H9 (cell line): ENCODE data around the gene BDP1. TPM values are rescaled to one million over a fixed set of nuclear protein-coding genes. Genes with fewer than 3 reads are reported as not detected.

ENCODE experiments used
- DNase-seq: peaks from one replicate; pipeline ENCODE4 v3.0.0-alpha.2; 2017
- H2AFZ ChIP-seq: one replicate; pipeline ENCODE4 v1.6.1; 2013; ENCODE audit warnings: mild to moderate bottlenecking, low read length, control low read depth, moderate library complexity
- H2AK5ac ChIP-seq: 2 replicates; pipeline ENCODE4 v1.6.1; 2013; ENCODE audit warnings: low read length, control low read depth, mixed read lengths; ENCODE audit not compliant: insufficient read length
- H2BK120ac ChIP-seq: one replicate; pipeline ENCODE4 v1.6.1; 2013; ENCODE audit warnings: low read depth, mild to moderate bottlenecking, low read length, control low read depth, inconsistent platforms; ENCODE audit not compliant: poor library complexity, severe bottlenecking
- H2BK12ac ChIP-seq: 2 replicates; pipeline ENCODE4 v1.6.1; 2013; ENCODE audit warnings: low read length, control low read depth, mixed read lengths, low read depth; ENCODE audit not compliant: insufficient read length
- H2BK15ac ChIP-seq: 2 replicates; pipeline ENCODE4 v1.6.1; 2013; ENCODE audit warnings: low read depth, low read length, control low read depth
- H2BK20ac ChIP-seq: one replicate; pipeline ENCODE4 v1.6.1; 2013; ENCODE audit warnings: low read depth, mild to moderate bottlenecking, low read length, control low read depth, inconsistent platforms; ENCODE audit not compliant: poor library complexity, severe bottlenecking
- H2BK5ac ChIP-seq: 2 replicates; pipeline ENCODE4 v1.6.1; 2013; ENCODE audit warnings: low read length, control low read depth, mixed read lengths; ENCODE audit not compliant: insufficient read length
- H3K14ac ChIP-seq: 2 replicates; pipeline ENCODE4 v1.6.1; 2013; ENCODE audit warnings: low read length, control low read depth; ENCODE audit not compliant: insufficient read depth
- H3K18ac ChIP-seq: 2 replicates; pipeline ENCODE4 v1.6.1; 2013; ENCODE audit warnings: low read depth, mild to moderate bottlenecking, mixed read lengths, low read length, control low read depth; ENCODE audit not compliant: insufficient read length
- H3K23ac ChIP-seq: 2 replicates; pipeline ENCODE4 v1.6.1; 2013; ENCODE audit warnings: low read length, control low read depth, mixed read lengths, low read depth; ENCODE audit not compliant: insufficient read length
- H3K23me2 ChIP-seq: 2 replicates; pipeline ENCODE4 v1.6.1; 2013; ENCODE audit warnings: low read depth, mild to moderate bottlenecking, mixed read lengths, low read length, control low read depth; ENCODE audit not compliant: insufficient read length, poor library complexity, severe bottlenecking
- H3K27ac ChIP-seq: 2 replicates; pipeline ENCODE4 v1.5.1; 2013; ENCODE audit warnings: low read length, control low read depth, mixed read lengths, low read depth; ENCODE audit not compliant: insufficient read length
- H3K27me3 ChIP-seq: 2 replicates; pipeline ENCODE4 v1.6.1; 2013; ENCODE audit warnings: low read length, control low read depth, inconsistent platforms; ENCODE audit not compliant: insufficient read depth
- H3K4ac ChIP-seq: 2 replicates; pipeline ENCODE4 v1.6.1; 2013; ENCODE audit warnings: low read depth, mild to moderate bottlenecking, control low read depth, inconsistent platforms, low read length, moderate library complexity
- H3K4me1 ChIP-seq: 2 replicates; pipeline ENCODE4 v1.6.1; 2013; ENCODE audit warnings: low read length, control low read depth, inconsistent platforms; ENCODE audit not compliant: insufficient read depth
- H3K4me2 ChIP-seq: 2 replicates; pipeline ENCODE4 v1.6.1; 2013; ENCODE audit warnings: low read length, control low read depth, mixed read lengths; ENCODE audit not compliant: insufficient read length, insufficient read depth
- H3K56ac ChIP-seq: 2 replicates; pipeline ENCODE4 v1.6.1; 2013; ENCODE audit warnings: low read depth, mild to moderate bottlenecking, mixed read lengths, low read length, control low read depth; ENCODE audit not compliant: insufficient read length
- H3K79me1 ChIP-seq: 2 replicates; pipeline ENCODE4 v1.6.1; 2013; ENCODE audit warnings: low read depth, mild to moderate bottlenecking, moderate library complexity, low read length, control low read depth, inconsistent platforms; ENCODE audit not compliant: insufficient read depth, poor library complexity, severe bottlenecking
- H3K79me2 ChIP-seq: 2 replicates; pipeline ENCODE4 v1.6.1; 2013; ENCODE audit warnings: low read length, control low read depth, inconsistent platforms; ENCODE audit not compliant: insufficient read depth
- H3K9ac ChIP-seq: 2 replicates; pipeline ENCODE4 v1.6.1; 2013; ENCODE audit warnings: low read length, control low read depth, mixed read lengths; ENCODE audit not compliant: insufficient read length; ENCODE audit errors: extremely low read depth
- H3K9me3 ChIP-seq: one replicate; pipeline ENCODE4 v1.6.1; 2013; ENCODE audit warnings: low read depth, low read length, inconsistent platforms; ENCODE audit not compliant: control insufficient read depth
- H3T11ph ChIP-seq: one replicate; pipeline ENCODE4 v1.6.1; 2013; ENCODE audit warnings: mild to moderate bottlenecking, low read length, control low read depth, inconsistent platforms
- H4K20me1 ChIP-seq: one replicate; pipeline ENCODE4 v1.6.1; 2013; ENCODE audit not compliant: control insufficient read depth, insufficient read length, insufficient read depth
- H4K5ac ChIP-seq: 2 replicates; pipeline ENCODE4 v1.6.1; 2013; ENCODE audit warnings: low read depth, mild to moderate bottlenecking, mixed read lengths, low read length, control low read depth; ENCODE audit not compliant: insufficient read length
- H4K8ac ChIP-seq: replicated peaks from 2 replicates; pipeline ENCODE4 v1.6.1; 2013; ENCODE audit warnings: low read length, control low read depth, mixed read lengths, low read depth; ENCODE audit not compliant: insufficient read length
- H4K91ac ChIP-seq: 2 replicates; pipeline ENCODE4 v1.6.1; 2013; ENCODE audit warnings: low read depth, mild to moderate bottlenecking, moderate library complexity, mixed read lengths, low read length, control low read depth; ENCODE audit not compliant: insufficient read length
- H3K27ac Mint-ChIP-seq, 3 experiments: 2 replicates in 2 of 3; 3 replicates in 1 of 3; pipeline ENCODE4 v1.8.0; 2020 to 2021; ENCODE audit warnings: mixed read lengths in 3 of 3, mild to moderate bottlenecking in 1 of 3, moderate library complexity in 1 of 3
- H3K27me3 Mint-ChIP-seq: 2 replicates; pipeline ENCODE4 v1.8.0; 2021; ENCODE audit warnings: low read depth, mild to moderate bottlenecking, moderate library complexity, mixed read lengths
- H3K36me3 Mint-ChIP-seq, 3 experiments: 2 replicates in 2 of 3; 3 replicates in 1 of 3; pipeline ENCODE4 v1.8.0; 2020 to 2021; ENCODE audit warnings: low read depth in 3 of 3, mixed read lengths in 3 of 3; ENCODE audit not compliant: insufficient read depth in 1 of 3
- H3K4me1 Mint-ChIP-seq, 2 experiments: 2 replicates each; pipeline ENCODE4 v1.8.0; 2020; ENCODE audit warnings: mixed read lengths in 2 of 2
- H3K4me3 Mint-ChIP-seq, 2 experiments: 2 replicates in 1 of 2; 3 replicates in 1 of 2; pipeline ENCODE4 v1.8.0; 2020 to 2021; ENCODE audit warnings: mild to moderate bottlenecking in 2 of 2, mixed read lengths in 2 of 2, moderate library complexity in 1 of 2
- H3K9me3 Mint-ChIP-seq, 2 experiments: 2 replicates in 1 of 2; 3 replicates in 1 of 2; pipeline ENCODE4 v1.8.0; 2020; ENCODE audit warnings: mild to moderate bottlenecking in 2 of 2, mixed read lengths in 2 of 2, moderate library complexity in 1 of 2
- WGBS: extraction: QIAGEN DNeasy Blood & Tissue Kit; methylation state at CpG from one replicate; pipeline ENCODE4 v1.1.7; 2013; ENCODE audit warnings: missing lambda C conversion rate, low lambda C conversion rate, mixed read lengths; ENCODE audit not compliant: insufficient read length; ENCODE audit errors: extremely low coverage; 5-methylcytosine and 5-hydroxymethylcytosine counted together
- total RNA-seq: library from RNA; stranded (reverse); gene quantifications from 2 replicates; pipeline ENCODE4 v1.2.1, GENCODE V29; 2021
- TF ChIP-seq, protein P1 (sequence below): fragments of 200-600 bp; sonication (generic); conservative IDR thresholded peaks from 3 replicates; pipeline ENCODE4 v1.8.0; 2021; ENCODE audit warnings: antibody characterized with exemption, mild to moderate bottlenecking

The BDP1 gene
- total RNA-seq, 1 experiment from 2014 or later, result 31.5 TPM

DNA sequence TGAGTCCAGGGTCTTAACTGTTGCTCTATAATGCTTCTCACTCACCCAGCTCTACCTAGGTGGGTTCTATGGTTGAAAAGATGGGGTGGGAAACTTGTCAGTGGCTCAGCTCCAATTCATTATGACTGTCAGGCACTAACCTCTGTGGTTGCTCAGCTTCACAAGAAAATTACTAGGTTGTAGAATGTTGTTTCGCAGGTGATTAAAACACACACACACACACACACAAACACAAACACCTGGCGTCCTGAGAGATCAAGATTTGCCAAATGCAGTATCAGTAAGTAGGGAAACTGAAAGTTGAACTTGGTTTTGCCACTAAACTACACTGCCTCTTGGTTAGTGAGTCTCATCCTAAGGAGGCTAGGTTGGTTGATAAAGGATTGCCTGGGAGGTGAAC, 134.5 kb downstream of the BDP1 start:
- Histone ChIP-seq H3K4me2 (no peak overlapping the region), H2BK120ac (no peak overlapping the region), H3K14ac (no peak overlapping the region), H3K79me2 (peaks cover 20% of the 10 kb centered on the region; the same call in 1 of the 2 replicates), H3K18ac (no peak overlapping the region), H4K5ac (no peak overlapping the region), H3T11ph (no peak overlapping the region), H2AFZ (no peak overlapping the region), H4K91ac (no peak overlapping the region), H2BK15ac (no peak overlapping the region), H2AK5ac (no peak overlapping the region), H3K4ac (no peak overlapping the region), H3K4me1 (no peaks in the 10 kb centered on the region), H2BK20ac (no peak overlapping the region), H4K20me1 (no peaks in the 10 kb centered on the region), H3K23me2 (peaks cover 8% of the 10 kb centered on the region), H2BK5ac (no peak overlapping the region), H3K56ac (no peak overlapping the region), H3K9me3 (no peaks in the 10 kb centered on the region), H3K9ac (no peak overlapping the region), H4K8ac (no peak overlapping the region), H2BK12ac (no peak overlapping the region), H3K27me3 (no peaks in the 10 kb centered on the region), H3K27ac (no peak overlapping the region), H3K23ac (no peak overlapping the region), H3K79me1 (no peaks in the 10 kb centered on the region)
- H3K9me3 Mint-ChIP-seq, result no peaks in the 10 kb centered on the region
- TF ChIP-seq, protein P1, sequence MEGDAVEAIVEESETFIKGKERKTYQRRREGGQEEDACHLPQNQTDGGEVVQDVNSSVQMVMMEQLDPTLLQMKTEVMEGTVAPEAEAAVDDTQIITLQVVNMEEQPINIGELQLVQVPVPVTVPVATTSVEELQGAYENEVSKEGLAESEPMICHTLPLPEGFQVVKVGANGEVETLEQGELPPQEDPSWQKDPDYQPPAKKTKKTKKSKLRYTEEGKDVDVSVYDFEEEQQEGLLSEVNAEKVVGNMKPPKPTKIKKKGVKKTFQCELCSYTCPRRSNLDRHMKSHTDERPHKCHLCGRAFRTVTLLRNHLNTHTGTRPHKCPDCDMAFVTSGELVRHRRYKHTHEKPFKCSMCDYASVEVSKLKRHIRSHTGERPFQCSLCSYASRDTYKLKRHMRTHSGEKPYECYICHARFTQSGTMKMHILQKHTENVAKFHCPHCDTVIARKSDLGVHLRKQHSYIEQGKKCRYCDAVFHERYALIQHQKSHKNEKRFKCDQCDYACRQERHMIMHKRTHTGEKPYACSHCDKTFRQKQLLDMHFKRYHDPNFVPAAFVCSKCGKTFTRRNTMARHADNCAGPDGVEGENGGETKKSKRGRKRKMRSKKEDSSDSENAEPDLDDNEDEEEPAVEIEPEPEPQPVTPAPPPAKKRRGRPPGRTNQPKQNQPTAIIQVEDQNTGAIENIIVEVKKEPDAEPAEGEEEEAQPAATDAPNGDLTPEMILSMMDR, result no peak
- H3K36me3 Mint-ChIP-seq, result peaks cover 6 to 12% (median 12%) of the 10 kb centered on the region in 3 experiments; a peak in 5 of 7 replicates
- H3K4me1 Mint-ChIP-seq, result peaks cover 14 to 18% of the 10 kb centered on the region in 2 experiments
- no peak for DNase-seq
- no peak overlapping the region; a peak in 1 of 7 replicates for H3K27ac Mint-ChIP-seq
- no CpG with 5 or more reads among the region's 2 CpGs for WGBS
- H3K27me3 Mint-ChIP-seq, result no peaks in the 10 kb centered on the region; the same call in 1 of the 2 replicates
- no peak overlapping the region for H3K4me3 Mint-ChIP-seq
